Measurements from ENCODE around the gene PDIA6.

Gene PDIA6

DNA sequence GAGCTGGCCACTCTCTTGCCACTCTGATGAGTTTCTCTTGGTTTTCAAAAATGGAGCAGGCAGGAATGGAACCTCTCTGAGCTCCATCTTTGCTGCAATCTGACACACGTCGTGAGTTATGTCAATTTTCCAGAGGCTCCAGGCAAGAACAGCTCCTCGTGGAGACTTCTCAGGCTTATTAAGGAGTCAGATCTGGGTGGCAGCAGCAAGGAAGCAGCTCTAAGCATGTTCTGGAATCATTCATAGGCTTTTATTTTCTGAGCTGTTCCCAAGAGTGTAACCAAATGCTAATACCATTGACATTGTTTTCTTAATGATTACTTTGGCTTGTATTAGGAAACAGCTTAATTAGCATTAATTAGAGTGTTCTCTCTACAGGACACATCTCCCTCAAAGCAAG is 26.1 kb upstream of the PDIA6 start:
- TF ChIP-seq GATA3 (IDR thresholded peaks at IDR 0.05; ENCODE audit: low read depth, low read length) (no peak), GATA2 (IDR thresholded peaks at IDR 0.05; ENCODE audit: low read depth, low read length) (no peak)

DNA sequence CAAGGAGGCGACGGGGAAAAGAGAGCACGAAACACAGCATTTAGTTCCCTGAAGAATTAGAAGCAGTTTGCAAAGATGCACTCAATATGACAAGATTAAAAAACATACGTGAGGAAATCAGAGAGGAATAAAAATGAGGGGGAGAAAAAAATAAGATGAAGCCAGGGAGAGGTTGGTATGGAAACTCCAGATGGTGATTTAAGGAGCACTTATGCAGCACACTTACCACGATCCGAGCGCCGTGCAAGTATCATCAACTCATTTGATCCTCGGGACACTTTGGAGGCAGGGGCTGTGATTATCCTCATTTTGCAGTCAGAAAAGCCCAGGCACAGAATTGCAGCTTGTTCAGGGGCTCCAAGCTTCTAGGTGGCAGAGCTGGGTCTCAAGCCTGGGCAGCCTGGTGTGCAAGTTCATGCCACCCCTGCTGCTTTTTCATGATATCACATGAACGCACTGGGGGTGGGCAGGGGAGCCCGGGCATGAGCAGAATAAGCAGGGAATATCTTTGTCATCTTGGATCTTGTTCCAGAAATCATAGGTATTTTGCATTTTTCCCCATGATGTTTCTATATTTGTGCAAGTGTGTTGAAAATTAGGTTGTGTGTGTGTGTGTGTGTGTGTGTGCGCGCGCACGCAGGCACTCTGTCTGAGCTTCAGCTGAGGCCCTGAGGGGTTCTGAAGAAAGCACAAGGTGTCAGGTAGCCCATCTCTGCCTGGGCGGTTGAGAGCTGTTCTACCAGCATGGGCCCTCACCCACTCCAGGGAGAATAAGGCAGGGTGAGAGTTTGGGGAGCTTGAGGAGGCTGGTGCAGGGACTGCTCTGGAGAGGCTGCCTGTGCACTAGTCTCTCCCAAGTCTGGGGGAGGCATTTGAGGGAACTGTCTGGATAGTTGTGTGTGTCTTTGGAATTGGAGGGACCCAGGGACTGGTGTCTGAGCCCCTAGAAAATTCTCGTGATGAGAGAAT is 25.0 kb upstream of the PDIA6 start:
- TF ChIP-seq GATA3 (IDR thresholded peaks at IDR 0.05; ENCODE audit: low read depth, low read length) (no peak), GATA2 (IDR thresholded peaks at IDR 0.05; ENCODE audit: low read depth, low read length) (no peak)

DNA sequence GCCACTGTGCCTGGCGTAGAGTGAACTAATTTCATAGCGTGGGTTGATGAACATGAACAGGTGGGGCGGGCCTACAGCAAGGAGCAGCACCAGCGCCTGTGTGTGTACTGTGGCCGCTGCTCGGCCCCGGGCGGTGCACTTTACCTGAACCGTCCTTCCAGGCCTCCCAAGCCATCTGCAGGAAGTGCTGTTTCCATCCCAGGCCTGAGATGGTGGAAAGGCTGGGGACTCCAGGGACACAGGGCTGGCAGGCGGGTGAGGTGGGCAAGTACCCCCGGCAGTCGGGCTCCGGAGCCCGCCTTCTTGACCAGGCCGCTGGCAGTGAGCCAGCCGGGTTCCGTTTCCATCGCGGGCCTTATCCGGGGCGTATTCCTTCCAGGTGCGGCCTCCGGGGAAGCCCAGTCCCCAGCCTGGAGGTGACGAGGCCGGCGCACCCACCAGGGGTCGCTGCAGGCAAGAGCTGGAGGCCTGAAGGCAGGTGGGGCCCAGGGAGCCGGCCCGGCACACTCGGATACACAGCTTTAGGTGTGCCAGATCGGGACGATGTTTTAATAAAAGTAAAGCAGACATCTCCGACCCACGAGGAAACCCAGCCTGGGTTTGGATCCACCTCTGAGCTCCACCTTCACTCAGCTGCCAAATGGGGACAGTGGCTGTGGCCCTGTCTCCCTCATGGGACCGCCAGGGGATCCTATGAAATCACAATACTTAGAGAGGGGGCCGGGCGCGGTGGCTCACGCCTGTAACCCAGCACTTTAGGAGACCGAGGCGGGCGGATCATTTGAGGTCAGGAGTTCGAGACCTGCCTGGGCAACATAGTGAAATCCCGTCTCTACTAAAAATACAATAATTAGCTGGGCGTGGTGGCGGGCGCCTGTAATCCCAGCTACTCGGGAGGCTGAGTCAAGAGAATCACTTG is 22.7 kb upstream of the PDIA6 start:
- TF ChIP-seq GATA2 (IDR thresholded peaks at IDR 0.05; ENCODE audit: low read depth, low read length) (no peak), GATA3 (IDR thresholded peaks at IDR 0.05; ENCODE audit: low read depth, low read length) (no peak)

DNA sequence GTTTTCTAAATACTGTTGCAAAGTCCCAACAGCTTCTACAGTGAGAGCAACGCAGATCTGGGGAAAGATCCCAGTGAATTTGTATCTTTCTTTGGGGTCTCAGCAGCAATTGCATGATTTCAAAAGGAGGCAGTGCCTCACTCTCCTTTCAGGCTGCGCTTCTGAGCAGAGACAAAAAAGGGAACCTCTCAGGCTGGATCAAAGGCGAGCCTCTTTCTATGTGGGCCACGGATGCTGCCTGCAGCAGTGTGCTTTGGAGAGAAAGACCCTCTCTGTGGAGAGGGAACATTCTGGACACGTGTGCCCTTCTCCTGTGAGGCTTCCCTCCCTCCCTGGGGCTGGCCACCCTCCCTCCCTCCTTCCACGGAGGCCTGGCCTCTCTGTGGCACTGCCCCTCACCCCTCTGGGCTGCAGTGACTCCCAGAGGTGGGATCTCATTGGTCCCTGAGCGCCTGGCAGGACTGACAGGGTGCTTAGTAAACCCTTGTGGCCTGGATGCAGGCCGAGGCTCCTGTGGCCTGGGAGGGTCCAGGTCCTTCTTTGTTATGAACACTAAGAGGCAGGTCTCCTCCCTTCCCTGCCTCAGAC is 21.6 kb upstream of the PDIA6 start:
- no peak for TF ChIP-seq GATA3 (IDR thresholded peaks at IDR 0.05; ENCODE audit: low read depth, low read length)
- TF ChIP-seq GATA2 (IDR thresholded peaks at IDR 0.05; ENCODE audit: low read depth, low read length) = no peak

DNA sequence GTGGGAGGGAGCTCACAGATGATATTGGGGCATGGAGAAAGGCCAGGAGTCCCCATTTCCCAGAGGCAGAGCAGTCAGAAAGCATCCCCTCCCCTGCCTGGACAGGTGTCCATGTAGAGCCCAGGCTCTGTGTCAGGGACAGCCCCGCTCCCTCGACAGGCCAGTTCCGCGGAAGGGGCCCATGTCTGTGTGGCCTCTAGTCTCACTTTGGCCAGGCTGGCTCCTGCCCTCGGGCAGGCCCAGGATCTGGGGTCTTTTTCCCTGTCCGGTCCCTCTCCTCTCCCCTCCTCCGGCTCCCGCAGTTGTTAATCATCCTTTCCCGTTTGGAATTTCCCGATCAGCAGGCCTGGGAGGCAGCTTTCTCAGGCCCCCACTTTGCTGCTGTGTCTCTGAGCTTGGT is 20.4 kb upstream of the PDIA6 start:
- TF ChIP-seq GATA3 (IDR thresholded peaks at IDR 0.05; ENCODE audit: low read depth, low read length) (no peak), GATA2 (IDR thresholded peaks at IDR 0.05; ENCODE audit: low read depth, low read length) (no peak)

DNA sequence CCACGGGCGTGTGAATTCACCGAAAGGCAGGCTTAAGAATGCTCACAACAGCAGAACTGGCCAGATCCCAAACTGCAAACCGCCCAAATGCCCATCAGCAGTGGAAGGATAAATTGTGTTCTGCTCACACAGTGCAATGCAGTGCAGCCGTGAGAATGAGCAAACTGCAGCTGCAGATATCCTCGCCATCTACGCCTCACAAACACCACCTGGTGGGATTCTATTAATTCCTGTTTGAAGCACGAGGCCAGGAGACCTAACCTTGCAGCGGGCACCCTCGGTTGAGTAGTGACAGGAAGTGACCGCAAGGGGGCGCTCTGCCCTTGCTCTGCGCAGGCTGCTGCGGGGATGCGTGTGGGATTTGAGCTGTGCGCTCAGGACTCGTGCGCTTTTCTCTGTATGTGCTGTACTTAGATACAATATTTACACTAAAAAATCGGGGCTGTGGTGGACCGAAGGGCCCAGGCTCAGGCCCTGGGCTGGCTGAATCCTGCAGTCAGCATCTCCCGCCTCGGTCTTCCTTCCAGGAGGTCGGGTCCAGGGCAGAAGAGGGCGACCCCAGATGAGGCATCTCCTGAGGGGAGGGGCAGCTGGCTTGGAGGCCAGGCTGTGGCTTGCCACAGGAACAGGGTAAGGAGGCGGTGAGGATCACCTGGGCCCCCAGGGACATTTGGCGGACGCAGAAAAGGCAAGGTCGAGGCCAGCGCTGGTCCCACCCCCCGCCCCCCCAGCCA is 19.8 kb upstream of the PDIA6 start:
- no peak for TF ChIP-seq GATA2 (IDR thresholded peaks at IDR 0.05; ENCODE audit: low read depth, low read length)
- no peak for TF ChIP-seq GATA3 (IDR thresholded peaks at IDR 0.05; ENCODE audit: low read depth, low read length)

DNA sequence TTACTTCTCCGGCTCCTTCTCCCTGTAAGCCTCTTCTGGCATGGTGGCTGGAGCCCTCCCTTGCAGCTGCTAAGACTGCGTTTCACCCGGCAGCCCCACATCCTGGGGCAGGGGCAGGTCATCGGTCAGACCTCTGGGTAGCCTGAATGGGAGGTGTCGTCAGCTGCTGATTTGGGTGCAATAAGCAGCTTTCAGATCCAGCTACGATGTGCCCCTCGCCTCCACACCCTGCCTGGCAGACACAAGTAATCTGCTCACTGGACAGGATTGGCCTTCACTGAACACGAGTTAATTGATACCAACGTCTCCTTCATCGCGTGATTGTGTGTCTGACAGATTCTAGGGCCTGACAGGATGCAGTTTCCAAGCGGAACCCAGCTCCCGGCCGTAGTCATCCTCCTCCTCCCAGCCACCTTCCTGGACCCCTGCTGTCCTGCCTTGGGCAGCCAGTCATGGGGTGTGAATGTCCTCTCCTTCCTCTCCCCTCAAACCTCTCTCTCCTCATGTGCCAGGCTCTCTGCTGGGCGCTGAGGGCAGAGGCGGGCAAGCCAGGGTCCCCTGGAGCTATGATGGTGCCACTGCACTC is 18.9 kb upstream of the PDIA6 start:
- TF ChIP-seq GATA3 (IDR thresholded peaks at IDR 0.05; ENCODE audit: low read depth, low read length) (no peak), GATA2 (IDR thresholded peaks at IDR 0.05; ENCODE audit: low read depth, low read length) (no peak)

DNA sequence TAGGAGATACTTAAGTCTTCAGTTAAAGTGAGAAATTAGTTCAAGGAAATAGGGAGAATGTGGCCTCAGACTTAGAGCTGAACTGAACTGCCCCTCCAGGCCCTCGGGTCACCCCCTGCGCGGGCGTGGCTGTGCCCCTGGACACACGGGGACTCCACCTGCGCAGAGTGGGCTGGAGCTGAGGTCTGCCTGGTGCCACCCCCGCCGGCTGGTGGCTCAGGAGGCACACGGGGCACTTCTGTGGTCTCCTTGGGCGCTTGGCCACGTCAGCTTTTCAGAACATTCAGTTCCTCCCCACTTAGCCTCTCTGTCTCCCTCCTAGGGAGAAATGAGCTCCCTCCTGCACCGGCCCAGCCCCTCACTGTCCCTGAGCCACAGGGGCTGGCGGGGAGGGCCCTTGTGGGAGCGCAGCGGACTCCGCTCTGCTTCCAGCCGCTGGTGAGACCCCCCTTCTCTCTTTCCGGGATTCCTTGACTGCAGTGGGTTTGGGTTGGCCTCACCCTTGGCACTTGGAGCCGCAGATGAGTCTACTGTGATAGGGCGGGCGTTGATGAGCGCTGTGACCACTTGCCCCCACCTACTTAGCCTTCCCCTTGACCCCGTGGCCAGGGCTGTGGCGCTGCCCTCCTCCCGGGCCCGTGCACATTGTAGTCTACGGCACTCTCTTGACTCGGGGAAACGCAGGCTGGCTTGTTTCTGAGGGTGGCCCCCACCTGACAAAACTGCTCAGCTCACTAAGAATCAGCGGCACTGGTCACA is 18.2 kb upstream of the PDIA6 start:
- TF ChIP-seq GATA3 (IDR thresholded peaks at IDR 0.05; ENCODE audit: low read depth, low read length) (no peak), GATA2 (IDR thresholded peaks at IDR 0.05; ENCODE audit: low read depth, low read length) (no peak)

DNA sequence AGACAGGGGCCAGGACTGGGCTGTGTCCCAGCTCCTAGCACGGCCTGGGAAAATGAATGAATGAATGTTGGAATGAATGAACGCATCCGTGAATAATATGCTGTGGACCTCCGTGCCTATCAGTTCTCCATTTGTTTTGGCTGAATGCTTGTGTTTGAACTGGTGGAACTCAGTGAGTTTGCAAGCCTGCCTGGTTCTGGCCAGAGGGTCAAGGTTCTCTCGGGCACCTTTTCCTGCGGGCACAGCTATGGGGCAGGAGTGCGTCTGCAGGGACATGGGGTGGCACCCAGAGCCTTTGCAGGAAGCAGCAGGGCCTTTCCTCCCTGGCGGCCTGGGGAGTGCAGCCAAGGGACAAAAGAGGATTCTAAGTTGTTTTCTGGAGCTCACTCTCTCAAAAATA is 17.6 kb upstream of the PDIA6 start:
- TF ChIP-seq GATA2 (IDR thresholded peaks at IDR 0.05; ENCODE audit: low read depth, low read length) (no peak), GATA3 (IDR thresholded peaks at IDR 0.05; ENCODE audit: low read depth, low read length) (no peak)

DNA sequence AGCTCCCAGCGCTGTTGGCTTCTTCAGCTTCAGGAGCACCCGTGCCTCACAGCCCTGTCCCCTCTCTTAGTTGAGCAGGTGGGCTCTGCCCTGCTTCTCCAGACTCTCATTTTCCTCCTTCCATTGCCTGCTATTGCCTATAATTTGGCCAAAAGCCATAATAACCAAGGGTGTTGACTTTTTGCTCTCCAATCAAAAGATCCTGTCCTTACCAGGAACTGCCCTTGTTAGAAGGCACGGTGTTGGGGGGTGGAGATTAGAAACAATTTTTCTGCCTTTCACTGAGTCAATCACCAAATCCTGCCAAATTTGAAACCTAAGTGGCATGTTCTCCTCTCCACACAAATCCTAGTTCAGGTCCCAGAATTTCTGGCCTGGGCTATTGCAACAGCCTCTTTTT is 16.7 kb upstream of the PDIA6 start:
- TF ChIP-seq GATA3 (IDR thresholded peaks at IDR 0.05; ENCODE audit: low read depth, low read length) (no peak), GATA2 (IDR thresholded peaks at IDR 0.05; ENCODE audit: low read depth, low read length) (no peak)

DNA sequence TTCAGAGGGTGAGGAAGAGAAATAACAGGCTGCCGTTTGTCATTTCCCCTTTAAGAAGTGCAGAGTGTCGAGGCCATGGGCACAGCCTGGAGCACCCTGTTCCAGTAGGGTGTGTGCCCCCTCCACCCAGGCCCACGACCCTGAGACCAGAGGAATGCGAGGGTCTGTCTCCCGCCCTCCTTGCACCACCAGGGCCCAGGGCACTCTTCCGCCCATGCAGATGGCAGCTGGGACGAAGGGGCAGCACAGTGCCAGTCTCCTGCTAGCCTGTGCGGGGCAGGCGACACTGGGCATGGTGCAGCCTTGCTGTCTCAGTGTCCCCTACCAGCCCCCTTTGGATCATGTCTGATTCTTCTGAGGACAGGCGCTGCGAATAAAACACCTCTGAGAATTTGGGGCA is 15.8 kb upstream of the PDIA6 start:
- no peak for TF ChIP-seq GATA2 (IDR thresholded peaks at IDR 0.05; ENCODE audit: low read depth, low read length)
- TF ChIP-seq GATA3 (IDR thresholded peaks at IDR 0.05; ENCODE audit: low read depth, low read length) = no peak

DNA sequence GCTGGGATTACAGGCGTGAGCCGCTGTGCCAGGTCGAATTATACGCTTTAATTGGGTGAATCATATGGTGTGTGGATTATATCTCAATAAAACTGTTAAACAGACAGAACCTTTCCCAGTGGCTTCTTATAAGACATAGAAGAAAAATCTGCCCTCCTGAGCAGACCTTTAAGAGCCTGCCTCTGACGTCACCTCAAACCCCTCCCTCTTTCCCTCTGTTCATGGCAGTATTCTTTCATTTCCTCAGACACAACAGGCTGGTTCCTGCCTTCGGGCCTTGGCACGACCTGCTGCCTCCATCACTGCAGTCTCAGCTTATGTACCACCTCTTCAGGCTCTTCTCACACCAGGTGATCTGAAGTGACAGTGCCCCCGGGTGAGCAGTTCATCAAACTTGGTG is 14.0 kb upstream of the PDIA6 start:
- TF ChIP-seq GATA3 (IDR thresholded peaks at IDR 0.05; ENCODE audit: low read depth, low read length) (no peak), GATA2 (IDR thresholded peaks at IDR 0.05; ENCODE audit: low read depth, low read length) (no peak)

Data from SH-SY5Y (cell line).